ENCODE results near the gene VSX2.

VSX2 gene

GRCh38 chr14:74223016-74223415, 16.2 kb upstream of the VSX2 start:
- DNase-seq, result no peak

GRCh38 chr14:74231784-74232183, 7.5 kb upstream of the VSX2 start:
- DNase-seq, result no peak

- no peak for DNase-seq
Measured at GRCh38 chr14:74235017-74235416, 4.2 kb upstream of the VSX2 start.

- no peak for DNase-seq
Measured at GRCh38 chr14:74237441-74237840, 1.8 kb upstream of the VSX2 start.

- peak; percentile 10 for DNase-seq
Measured at GRCh38 chr14:74239848-74240793, 872 bp downstream of the VSX2 start.

GRCh38 chr14:74240794-74241651, 1.8 kb downstream of the VSX2 start:
- no peak for DNase-seq

- DNase-seq, result no peak
Measured at GRCh38 chr14:74241652-74242017, 2.4 kb downstream of the VSX2 start.

GRCh38 chr14:74242021-74242779, 3.0 kb downstream of the VSX2 start:
- DNase-seq, result no peak

GRCh38 chr14:74242780-74243042, 3.5 kb downstream of the VSX2 start:
- no peak for DNase-seq

- DNase-seq, result no peak
Measured at GRCh38 chr14:74243051-74243450, 3.8 kb downstream of the VSX2 start.

- no peak for DNase-seq
Measured at GRCh38 chr14:74244115-74244514, 4.9 kb downstream of the VSX2 start.

- DNase-seq, result no peak
Measured at GRCh38 chr14:74245292-74245691, 6.0 kb downstream of the VSX2 start.

- DNase-seq, result no peak
Measured at GRCh38 chr14:74246542-74246941, 7.3 kb downstream of the VSX2 start.

GRCh38 chr14:74248017-74248416, 8.8 kb downstream of the VSX2 start:
- no peak for DNase-seq

- no peak for DNase-seq
Measured at GRCh38 chr14:74249433-74250375, 10.5 kb downstream of the VSX2 start.

GRCh38 chr14:74255281-74255680, 16.0 kb downstream of the VSX2 start:
- DNase-seq, result no peak

GRCh38 chr14:74257078-74257940, 18.1 kb downstream of the VSX2 start:
- peak; percentile 61 for DNase-seq

GRCh38 chr14:74257941-74258763, 18.9 kb downstream of the VSX2 start:
- no peak for DNase-seq

- DNase-seq, result no peak
Measured at GRCh38 chr14:74258764-74259035, 19.5 kb downstream of the VSX2 start.

GRCh38 chr14:74259513-74259912, 20.3 kb downstream of the VSX2 start:
- DNase-seq, result no peak
